GM19351 (cell line): ENCODE measurements around the gene SP2.

Experiments
- ATAC-seq: cut with Tn5 transposase; IDR thresholded peaks from one replicate; pipeline ENCODE4 v1.9.1; 2021; ENCODE audit warnings: mild to moderate bottlenecking, moderate library complexity; ENCODE audit not compliant: unreplicated experiment

The SP2 gene

DNA sequence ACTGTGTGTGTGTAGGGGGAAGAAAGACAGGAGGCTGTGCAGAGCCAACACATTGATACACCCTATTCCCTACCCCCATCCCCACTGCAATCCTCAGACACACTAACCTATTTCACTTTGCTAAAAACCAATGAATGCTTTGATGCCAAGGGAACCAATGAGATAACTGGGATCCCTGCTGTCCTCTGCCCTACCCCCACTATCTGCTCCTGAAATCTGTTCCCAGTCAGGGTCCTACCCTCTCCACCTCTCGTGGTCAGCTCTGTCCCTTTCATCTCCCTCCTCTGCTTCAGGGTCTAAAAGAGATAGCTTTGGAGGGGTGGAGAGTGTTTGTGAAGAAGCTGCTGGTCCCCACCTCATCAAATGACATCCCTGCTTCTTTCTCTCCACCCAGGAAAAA, 26.0 kb upstream of the SP2 start:
- ATAC-seq: no peak

GRCh38 chr17:47871048-47871447, 25.0 kb upstream of the SP2 start:
- no peak for ATAC-seq

- no peak for ATAC-seq
Measured at GRCh38 chr17:47872019-47872650, 23.9 kb upstream of the SP2 start.

DNA sequence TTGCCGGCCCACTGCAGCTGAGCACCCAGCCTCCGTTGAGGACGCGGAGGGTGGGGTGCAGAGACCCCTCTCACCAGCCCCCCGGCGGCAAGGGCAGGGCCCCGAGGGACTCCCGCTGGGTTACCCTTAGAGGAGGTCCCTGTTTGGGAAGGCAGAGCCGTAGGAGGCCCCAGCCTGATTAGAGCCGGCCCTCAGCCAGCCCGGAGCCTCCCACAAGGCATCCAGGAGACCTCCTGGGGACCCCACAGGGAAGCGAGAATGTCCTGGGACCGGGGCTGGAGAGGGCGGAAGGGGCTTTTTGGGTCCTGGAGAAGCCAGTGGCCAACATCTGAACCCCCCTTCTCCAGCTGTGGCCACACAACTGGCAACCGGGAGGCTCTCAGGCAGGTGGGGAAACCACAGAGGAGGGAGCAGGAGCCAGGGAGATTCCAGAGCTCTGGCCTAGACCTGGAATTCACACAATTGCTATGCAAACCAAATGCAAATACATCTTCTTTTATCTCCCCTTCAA, 23.3 kb upstream of the SP2 start:
- ATAC-seq: no peak

- no peak for ATAC-seq
Measured at GRCh38 chr17:47873200-47874090, 22.6 kb upstream of the SP2 start.

- ATAC-seq: no peak
Measured at GRCh38 chr17:47875011-47875985, 20.7 kb upstream of the SP2 start.

DNA sequence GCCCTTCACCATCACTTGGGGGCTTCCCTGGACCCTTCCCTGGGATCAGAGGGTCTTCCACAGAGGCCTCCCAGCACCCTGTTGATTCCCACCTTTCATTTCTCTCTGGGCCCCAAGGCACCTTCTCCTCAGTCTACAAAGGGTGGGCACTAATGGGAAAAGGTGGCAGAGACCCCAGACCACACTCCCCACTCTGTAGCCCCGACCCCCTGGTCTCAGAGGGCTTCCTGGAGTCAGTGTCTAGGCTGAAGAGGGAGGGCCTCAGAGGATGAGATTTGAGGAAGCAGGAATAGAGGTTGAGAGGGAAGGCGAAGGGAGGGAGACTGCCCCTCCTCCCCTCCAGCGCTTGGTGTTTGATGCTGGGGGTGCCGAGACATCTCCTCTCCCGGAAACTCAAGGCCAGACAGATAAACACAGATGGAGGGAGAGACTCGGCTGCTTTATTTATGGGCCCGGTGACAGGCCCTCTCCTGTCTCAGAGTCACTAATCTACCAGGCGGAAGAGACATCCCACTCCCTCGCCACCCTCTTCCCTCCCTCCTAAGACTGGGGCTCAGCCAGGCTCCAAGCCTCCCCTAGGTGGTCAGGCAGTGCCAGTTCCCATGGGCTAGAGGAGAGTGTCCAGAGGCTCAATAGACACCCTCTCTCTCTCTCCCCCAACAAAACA, 18.5 kb upstream of the SP2 start:
- ATAC-seq: no peak

DNA sequence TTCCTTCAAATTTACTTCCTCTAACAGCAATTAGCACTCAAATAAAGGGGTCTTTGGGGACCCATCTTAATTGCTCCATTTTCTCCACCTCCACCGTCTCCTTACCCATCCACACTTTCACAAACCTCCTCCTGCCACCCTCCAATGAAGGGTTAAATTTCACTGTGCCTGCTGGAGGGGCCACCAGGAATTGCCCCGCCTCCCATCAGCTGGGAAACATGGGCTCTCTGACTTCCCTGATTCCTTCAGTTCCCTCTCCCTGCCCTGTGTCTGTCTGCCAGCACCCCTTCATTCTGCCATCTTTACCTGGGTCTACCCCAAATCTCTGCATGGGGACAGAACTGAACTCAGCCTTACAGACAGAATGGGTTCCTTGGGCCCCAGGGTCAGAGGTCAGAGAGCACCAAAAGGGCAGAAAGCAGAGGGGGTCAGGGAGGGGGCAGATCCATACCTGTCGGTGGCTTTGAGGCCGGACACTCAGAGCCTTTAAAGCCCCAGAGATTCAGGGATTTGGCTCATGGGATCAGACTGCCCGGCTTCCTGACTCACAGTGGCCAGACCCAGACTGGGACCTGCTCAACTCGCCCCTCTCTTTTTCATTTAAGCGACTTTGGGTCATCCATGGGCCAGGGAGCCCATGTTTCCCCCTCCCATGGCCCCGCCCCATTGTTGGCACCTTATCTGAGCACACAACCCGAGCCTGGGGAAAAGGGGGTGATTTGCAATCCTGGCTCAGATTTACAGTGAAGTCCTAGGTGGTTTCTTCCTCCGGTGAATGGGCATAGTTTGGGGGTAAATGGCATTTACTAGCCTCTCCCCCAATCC, 17.6 kb upstream of the SP2 start:
- no peak for ATAC-seq

DNA sequence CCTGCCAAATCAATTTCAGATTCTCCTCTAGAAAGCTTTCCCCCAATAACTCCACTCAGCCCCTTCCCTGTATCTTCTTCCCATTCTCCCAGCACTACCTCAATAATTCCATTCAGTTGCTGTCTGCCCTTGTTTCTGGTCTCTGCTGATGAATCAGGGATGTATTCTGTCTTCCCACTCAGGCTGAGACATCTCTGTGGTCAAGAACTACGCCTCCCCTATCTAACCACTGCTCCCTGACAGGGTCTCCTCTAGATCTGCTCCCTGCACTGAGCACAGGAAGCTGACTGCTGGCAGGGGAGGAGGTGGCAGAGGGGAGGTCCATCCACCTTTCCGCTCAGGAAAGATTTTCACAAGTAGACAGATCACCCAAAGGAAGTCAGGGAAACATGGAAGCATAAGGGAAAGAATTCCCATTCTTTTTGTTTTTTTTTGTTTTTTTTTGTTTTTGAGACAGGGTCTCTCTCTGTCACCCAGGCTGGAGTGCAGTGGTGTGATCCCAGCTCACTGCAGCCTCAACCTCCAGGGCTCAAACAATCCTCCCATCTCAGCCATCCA, 16.9 kb upstream of the SP2 start:
- ATAC-seq: no peak

- ATAC-seq: no peak
Measured at GRCh38 chr17:47879776-47880454, 16.1 kb upstream of the SP2 start.

DNA sequence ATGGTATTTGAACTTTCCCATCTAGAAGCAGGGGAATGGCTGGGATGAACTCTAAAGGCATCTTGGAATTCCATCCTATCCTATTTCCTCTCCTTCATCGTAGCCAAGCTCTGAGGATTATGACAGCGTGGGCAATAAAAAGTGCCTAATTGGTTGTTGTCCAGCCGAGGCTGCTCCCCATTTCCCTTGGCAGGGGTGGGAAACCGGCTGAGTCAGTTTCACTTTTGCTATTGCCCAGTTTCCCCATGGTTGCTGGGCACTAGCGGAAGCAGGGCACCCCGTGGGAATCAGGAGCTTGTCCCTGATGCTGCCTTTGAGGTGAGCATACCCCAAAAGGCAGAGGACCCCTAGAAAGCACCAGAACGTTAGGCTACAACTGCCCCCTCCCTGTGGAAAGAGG, 13.8 kb upstream of the SP2 start:
- ATAC-seq: no peak

DNA sequence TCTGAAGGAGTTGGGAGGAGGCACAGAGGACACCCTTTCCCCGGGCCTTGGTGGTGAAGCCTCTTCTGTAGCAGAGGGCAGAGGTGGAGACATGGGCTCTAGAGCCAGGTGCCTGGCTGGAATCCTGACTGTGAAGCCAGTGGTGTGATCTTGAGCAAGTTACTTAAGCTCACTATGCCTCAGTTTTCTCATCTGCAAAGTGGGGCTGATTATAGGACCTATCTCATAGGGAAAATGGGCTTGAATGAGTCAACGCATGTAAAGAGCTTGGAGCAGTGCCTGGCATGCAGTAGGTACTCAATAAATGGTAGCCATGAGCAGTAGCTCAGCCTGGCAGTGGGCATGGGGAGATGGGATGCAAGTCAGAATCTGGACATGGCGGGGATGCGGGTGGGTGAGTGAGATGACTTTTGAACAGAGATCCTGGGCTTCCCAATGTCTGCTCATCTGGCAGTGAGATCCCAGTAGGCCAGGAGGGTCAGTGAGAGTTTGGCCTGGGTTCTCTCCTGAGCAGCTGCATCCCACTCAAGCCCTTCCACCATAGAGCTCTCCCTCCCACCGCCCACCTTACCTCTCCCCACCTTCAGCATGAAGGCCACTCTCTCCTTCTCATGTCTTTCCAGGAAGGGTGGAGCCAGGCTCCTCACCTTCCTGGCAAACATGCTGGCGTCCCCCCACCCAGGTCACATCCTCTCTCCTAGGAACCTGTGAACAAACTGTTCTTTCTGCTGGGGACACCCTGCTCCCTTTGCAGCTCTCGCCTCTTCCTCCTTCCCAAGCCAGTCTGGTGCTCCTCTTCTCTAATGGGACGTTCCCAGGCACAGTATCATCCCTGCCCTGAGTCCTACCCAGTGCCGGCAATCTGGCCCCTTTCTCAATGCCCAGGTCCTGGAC, 13.1 kb upstream of the SP2 start:
- ATAC-seq: no peak

- no peak for ATAC-seq
Measured at GRCh38 chr17:47883589-47884426, 12.2 kb upstream of the SP2 start.

DNA sequence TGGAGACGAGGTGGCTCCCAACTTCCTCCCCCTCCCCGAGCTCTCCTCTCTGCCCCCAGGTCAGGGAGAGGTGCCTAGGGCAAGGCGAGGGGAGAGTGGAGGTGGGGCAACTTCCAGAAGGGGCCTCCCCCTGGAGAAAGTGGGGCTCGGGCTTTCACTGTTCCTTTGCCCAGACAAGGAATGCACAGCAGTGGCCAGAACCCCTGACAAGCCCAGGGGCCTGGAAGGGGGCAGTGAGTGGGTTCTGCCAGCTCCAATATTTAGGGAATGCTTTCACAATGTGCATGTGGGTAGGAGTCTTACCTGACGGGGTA, 11.7 kb upstream of the SP2 start:
- ATAC-seq: no peak

DNA sequence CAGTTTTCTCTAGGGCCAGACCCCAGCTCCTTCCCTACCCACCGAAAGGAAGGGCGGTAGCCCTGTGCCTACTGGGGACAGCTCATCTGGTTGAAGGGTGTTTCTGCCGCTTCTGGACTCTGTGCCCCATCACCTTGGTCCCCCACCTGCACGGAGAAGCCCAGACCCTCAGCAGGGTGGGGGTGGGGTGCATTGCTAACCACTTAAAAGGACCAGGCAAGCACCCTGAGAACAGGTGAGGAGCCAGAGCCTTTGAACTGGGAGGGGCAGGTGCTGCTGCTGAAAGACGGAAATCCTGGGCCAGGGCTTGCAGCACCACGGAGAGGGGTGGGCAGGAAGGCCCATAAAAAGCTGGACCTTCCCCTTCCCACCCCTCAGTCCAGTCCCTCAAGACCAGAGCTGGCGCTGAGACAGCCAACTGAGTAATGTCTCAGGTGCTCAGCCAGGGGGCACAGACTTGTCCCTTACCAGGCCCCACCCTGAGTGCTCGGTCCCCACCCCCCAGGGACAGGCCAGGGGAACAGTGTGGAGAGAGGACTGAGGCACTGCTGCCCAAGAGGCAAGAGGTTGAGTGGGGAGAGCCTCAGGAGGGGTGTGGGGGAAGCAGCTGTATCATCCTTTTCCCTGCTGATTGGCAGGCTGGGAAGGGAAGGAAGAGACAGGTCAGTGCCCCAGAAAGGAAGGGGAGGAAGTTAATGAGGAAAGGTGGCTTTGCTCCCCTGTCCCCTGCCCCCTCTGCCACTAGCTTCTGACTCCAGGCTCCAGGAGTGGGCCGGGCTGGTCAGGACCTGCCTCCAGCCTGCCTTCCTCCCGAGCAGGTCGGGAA, 10.9 kb upstream of the SP2 start:
- ATAC-seq: no peak

DNA sequence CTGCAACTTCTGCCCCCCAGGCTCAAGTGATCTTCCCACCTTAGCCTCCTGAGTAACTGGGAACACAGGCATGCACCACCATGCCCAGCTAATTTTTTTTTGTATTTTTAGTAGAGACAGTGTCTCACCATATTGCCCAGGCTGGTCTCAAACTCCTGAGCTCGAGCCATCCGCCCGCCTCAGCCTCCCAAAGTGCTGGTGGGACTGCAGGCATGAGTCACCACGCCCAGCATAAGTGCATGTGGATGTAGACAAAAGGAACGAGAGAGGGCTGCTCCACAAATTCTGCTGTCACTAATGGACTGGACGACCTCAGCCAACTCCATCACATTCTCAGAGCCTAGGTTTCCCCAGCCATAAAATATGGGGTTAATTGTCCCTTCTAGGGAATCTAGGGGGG, 7.7 kb upstream of the SP2 start:
- no peak for ATAC-seq
